Lower leg skin (tissue), 3 donors: ENCODE data around the gene OR2F1.

Experiments used
- CTCF ChIP-seq, 3 donors: fragments of 450-650 bp; IDR thresholded peaks; one replicate each; pipeline ENCODE4 v1.5.1; 2016; ENCODE audit warnings: antibody characterized with exemption in 3 of 3, mild to moderate bottlenecking in 3 of 3, moderate library complexity in 2 of 3
- POLR2A ChIP-seq, 2 donors: fragments of 450-650 bp; IDR thresholded peaks; one replicate each; pipeline ENCODE4 v1.6.1; 2016 to 2017; ENCODE audit warnings: antibody characterized with exemption in 2 of 2, mild to moderate bottlenecking in 1 of 2, moderate library complexity in 1 of 2

- TF ChIP-seq CTCF (IDR thresholded peaks at IDR 0.05): no peak
- TF ChIP-seq POLR2A (IDR thresholded peaks at IDR 0.05): no peak
These were observed 49.1 kb upstream of the OR2F1 start for GRCh38 chr7:143905509-143905908.
